Activated T-cell treated with anti-CD3 and anti-CD28 coated beads for 4 hours (primary cell): ENCODE data around the gene AGBL4.

ENCODE experiments used
- DNase-seq: peaks from one replicate; pipeline ENCODE4 v3.0.0-alpha.2; 2020

The AGBL4 gene

GRCh38 chr1:48756683-48757316 is 1267.0 kb downstream of the AGBL4 start:
- DNase-seq, result no peak

GRCh38 chr1:48753293-48753692 is 1270.5 kb downstream of the AGBL4 start:
- no peak for DNase-seq

- DNase-seq, result no peak
Measured at GRCh38 chr1:48750109-48750508, 1273.6 kb downstream of the AGBL4 start.

- no peak for DNase-seq
Measured at GRCh38 chr1:48749068-48749467, 1274.7 kb downstream of the AGBL4 start.

GRCh38 chr1:48746906-48747305 is 1276.8 kb downstream of the AGBL4 start:
- DNase-seq, result no peak

- no peak for DNase-seq
Measured at GRCh38 chr1:48744032-48744431, 1279.7 kb downstream of the AGBL4 start.

GRCh38 chr1:48743480-48743879 is 1280.3 kb downstream of the AGBL4 start:
- no peak for DNase-seq

GRCh38 chr1:48741380-48741779 is 1282.4 kb downstream of the AGBL4 start:
- no peak for DNase-seq

- DNase-seq, result no peak
Measured at GRCh38 chr1:48740621-48741020, 1283.1 kb downstream of the AGBL4 start.

- no peak for DNase-seq
Measured at GRCh38 chr1:48739091-48739490, 1284.7 kb downstream of the AGBL4 start.

GRCh38 chr1:48738356-48738755 is 1285.4 kb downstream of the AGBL4 start:
- DNase-seq, result no peak

- DNase-seq, result no peak
Measured at GRCh38 chr1:48735796-48736195, 1288.0 kb downstream of the AGBL4 start.

GRCh38 chr1:48730164-48730910 is 1293.4 kb downstream of the AGBL4 start:
- DNase-seq, result no peak

GRCh38 chr1:48728584-48728983 is 1295.2 kb downstream of the AGBL4 start:
- no peak for DNase-seq

GRCh38 chr1:48726557-48727215 is 1297.1 kb downstream of the AGBL4 start:
- no peak for DNase-seq

- DNase-seq, result no peak
Measured at GRCh38 chr1:48726139-48726538, 1297.6 kb downstream of the AGBL4 start.

- DNase-seq, result no peak
Measured at GRCh38 chr1:48725341-48726046, 1298.3 kb downstream of the AGBL4 start.

GRCh38 chr1:48720929-48721328 is 1302.8 kb downstream of the AGBL4 start:
- DNase-seq, result no peak

GRCh38 chr1:48718705-48719104 is 1305.0 kb downstream of the AGBL4 start:
- DNase-seq, result no peak

GRCh38 chr1:48718116-48718630 is 1305.6 kb downstream of the AGBL4 start:
- no peak for DNase-seq

- DNase-seq, result no peak
Measured at GRCh38 chr1:48717082-48717481, 1306.7 kb downstream of the AGBL4 start.

GRCh38 chr1:48715921-48716320 is 1307.8 kb downstream of the AGBL4 start:
- DNase-seq, result no peak

- no peak for DNase-seq
Measured at GRCh38 chr1:48710915-48711314, 1312.8 kb downstream of the AGBL4 start.
